Measurements from ENCODE around the gene EIF2B1.
"Not testable (repeated sequence)": the region's sequence is repeated elsewhere in the genome, so short reads cannot be mapped to it uniquely, and the experiment has no call there.

Gene EIF2B1

GRCh38 chr12:123617580-123617979 is 15.9 kb downstream of the EIF2B1 start:
- DNase-seq (ENCODE audit: low read depth, low spot score), result no peak

GRCh38 chr12:123617144-123617543 is 16.3 kb downstream of the EIF2B1 start:
- no peak for DNase-seq (ENCODE audit: low read depth, low spot score)

- DNase-seq (ENCODE audit: low read depth, low spot score), result no peak
Measured at GRCh38 chr12:123614531-123614930, 19.0 kb downstream of the EIF2B1 start.

DNA sequence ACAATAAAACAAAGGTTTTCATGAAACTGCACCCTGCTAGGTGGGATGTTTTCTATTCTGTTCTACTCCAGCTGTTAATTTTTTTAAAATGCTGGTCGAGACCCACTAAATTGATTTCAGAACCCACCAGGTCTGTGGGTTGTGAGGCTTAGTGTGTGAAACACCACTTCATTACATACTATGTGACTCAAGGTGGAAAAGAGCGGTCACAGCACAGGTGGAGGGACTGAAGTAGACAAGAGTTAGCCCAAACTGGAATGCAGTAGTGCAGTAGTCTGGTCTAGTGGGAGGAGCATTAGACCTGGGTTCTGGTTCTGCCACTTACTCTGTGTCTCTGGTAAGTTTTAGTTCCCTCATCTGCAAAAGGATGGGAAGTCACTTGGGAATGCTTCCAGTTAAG is 19.4 kb downstream of the EIF2B1 start:
- DNase-seq (ENCODE audit: low read depth, low spot score), result no peak

- no peak for DNase-seq (ENCODE audit: low read depth, low spot score)
Measured at GRCh38 chr12:123608182-123608581, 25.3 kb downstream of the EIF2B1 start.

GRCh38 chr12:123607756-123608155 is 25.7 kb downstream of the EIF2B1 start:
- no peak for DNase-seq (ENCODE audit: low read depth, low spot score)

DNA sequence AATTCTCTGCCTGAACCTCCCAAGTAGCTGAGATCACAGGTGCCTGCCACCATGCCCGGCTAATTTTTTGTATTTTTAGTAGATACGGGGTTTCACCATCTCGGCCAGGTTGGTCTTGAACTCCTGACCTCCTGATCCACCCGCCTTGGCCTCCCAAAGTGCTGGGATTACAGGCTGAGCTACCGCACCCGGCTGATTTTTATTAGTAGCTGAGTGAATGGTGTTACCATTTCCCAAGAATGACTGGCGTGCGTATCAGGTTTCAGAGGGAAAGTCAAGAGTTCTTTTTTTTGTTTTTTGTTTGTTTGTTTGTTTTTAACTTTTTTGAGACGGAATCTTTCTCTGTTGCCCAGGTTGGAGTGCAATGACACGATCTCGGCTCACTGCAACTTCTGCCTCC is 30.0 kb downstream of the EIF2B1 start:
- DNase-seq (ENCODE audit: low read depth, low spot score), result not testable (repeated sequence)

GRCh38 chr12:123602651-123603195 is 30.8 kb downstream of the EIF2B1 start:
- no peak for DNase-seq (ENCODE audit: low read depth, low spot score)

- peak; percentile 58 for DNase-seq (ENCODE audit: low read depth, low spot score)
Measured at GRCh38 chr12:123601602-123602489, 31.6 kb downstream of the EIF2B1 start, which contains the start of gene DDX55. TSS of gene DDX55 (plus strand) at chr12:123602099. CDS start at chr12:123602149, 50 bp downstream.

DNA sequence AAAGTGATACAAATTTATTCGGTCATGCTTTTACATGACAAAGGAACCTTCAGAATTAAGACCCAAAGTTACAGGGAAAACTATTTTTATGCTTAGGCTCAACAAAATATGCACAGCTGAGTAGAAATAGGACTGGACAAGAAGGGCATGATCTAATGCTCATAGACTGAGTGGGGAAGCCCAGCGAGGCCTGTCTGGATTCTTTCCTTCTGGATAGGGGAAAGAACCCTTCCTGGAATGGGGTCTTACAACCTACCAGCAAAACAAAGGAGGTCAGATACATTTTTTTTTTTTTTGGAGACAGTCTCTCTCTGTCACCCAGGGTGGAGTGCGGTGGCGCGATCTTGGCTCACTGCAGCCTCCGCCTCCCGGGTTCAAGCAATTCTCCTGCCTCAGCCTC is 33.8 kb downstream of the EIF2B1 start:
- DNase-seq (ENCODE audit: low read depth, low spot score), result no peak

DNA sequence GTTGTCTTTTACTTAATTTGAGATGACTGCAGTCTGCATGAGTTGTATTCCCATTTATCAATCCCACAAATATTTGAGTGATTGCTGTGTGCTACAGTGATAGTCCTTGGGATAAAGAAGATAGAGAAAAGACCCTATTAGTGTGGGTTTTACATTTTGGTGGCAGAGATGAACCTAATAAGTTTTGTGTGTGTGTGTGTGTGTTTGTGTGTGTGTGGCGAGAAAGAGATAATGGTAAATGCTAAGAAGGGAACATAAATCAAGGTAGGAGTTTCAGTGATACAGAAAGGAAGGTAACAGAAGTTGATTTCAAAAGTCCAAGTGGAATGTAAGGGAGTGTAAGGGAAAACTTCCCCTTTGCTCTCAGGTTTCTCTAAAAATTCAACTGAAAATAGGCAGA is 34.2 kb downstream of the EIF2B1 start:
- no peak for DNase-seq (ENCODE audit: low read depth, low spot score)

DNA sequence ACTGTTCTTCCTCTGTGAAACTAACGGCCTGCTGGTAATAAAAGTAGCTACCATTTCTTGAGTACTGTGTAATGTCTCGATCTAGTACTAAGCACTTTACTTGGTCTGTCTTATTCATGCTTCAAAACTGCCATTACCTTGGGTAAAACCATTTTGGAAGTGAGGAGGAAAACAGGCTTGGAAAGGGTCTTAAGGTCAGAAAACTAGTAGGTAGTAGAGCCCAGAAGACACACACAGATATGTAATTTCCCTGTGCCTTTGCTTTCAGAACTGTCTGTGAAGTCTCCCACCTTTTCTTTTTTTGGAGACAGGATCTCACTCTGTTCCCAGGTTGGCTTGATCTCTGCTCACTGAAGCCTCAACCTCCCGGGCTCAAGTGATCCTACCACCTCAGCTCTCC is 35.0 kb downstream of the EIF2B1 start:
- no peak for DNase-seq (ENCODE audit: low read depth, low spot score)

- DNase-seq (ENCODE audit: low read depth, low spot score), result no peak
Measured at GRCh38 chr12:123597100-123597499, 36.4 kb downstream of the EIF2B1 start.

DNA sequence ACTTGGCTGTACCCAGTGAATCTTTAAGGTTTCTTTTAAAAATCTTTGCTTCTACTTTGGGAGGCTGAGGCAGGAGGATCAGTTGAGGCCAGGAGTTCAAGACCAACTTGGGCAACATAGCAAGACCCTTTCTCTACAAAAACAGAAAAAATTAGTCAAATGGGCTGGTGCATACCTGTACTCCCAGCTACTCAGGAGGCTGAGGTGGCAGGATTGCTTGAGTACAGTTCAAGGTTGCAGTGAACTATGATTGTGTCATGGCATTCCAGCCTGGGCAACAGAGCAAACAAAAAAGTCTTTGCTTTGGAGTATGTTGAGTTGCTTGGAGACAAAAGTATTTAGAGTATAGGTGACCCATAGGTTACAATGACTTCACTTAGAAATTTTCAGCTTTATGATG is 37.8 kb downstream of the EIF2B1 start:
- no peak for DNase-seq (ENCODE audit: low read depth, low spot score)

DNA sequence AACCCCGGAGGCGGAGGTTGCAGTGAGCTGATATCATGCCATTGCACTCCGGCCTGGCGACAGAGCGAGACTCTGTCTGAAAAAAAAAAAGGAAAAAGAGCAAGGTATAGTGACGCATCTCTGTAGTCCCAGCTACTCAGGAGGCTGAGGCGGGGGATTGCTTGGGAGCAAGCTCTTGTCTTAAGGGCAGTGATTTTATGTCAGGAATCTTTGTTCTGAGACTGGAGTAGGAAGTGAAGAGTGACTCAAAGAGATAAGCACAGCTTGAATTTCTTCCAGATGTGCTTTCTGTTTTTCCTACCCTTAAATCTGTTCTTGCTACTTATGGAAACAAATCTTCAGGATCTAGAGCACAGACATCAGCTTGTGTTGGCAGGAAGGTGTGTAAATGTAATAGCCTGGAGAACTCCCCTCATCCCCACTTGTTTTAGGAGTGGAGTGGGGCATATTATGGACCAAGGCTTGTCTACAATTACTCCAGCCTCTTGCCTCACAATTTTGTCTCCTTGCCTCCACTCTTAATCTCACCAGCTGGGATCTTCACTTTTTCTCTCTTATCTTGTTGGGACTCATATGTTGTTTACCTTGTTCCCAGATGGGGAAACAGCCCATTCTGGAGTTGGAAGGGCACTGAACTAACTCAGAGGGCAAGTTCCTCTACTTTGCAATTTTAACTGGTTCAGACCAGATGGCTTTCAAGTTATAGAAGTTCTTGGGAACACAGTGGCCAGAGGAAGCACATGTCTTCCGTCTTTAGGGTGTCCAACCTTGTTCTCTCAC is 41.6 kb downstream of the EIF2B1 start:
- DNase-seq (ENCODE audit: low read depth, low spot score), result no peak

GRCh38 chr12:123580772-123581171 is 52.7 kb downstream of the EIF2B1 start:
- no peak for DNase-seq (ENCODE audit: low read depth, low spot score)

DNA sequence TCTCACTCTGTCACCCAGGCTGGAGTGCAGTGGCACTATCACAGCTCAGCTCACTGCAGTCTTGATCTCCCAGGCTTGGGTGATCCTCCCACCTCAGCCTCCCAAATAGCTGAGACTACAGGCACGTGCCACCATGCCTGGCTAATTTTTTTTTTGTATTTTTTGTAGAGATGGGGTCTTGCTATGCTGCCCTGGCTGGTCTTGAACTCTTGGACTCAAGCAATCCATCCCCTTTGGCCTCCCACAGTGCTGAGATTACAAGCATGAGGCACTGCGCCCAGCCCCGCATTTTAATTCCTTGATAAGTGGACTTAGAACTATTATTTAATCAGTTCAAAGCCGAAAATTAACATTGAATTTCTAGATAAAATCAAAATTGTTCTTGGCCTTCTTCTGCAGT is 54.7 kb downstream of the EIF2B1 start:
- not testable (repeated sequence) for DNase-seq (ENCODE audit: low read depth, low spot score)

DNA sequence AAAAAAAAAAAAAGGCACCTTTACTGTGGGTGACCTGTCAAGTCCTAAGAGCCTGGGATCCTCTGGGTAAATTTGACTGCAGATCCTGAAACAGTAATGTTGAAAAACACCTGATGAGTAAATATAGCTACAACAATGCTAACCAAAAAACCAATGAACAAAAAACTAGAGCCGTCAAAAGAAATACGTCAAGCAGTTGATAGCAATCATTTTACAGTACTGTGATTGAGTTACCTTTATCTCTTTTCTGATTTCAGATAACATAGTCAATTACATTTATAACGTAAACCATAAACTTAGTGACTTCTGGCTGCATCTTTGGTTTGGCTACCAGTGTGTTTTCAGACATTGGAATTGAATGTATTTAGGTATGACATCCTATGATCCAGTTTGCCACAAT is 55.2 kb downstream of the EIF2B1 start:
- no peak for DNase-seq (ENCODE audit: low read depth, low spot score)

- DNase-seq (ENCODE audit: low read depth, low spot score), result no peak
Measured at GRCh38 chr12:123576611-123577010, 56.9 kb downstream of the EIF2B1 start.

- no peak for DNase-seq (ENCODE audit: low read depth, low spot score)
Measured at GRCh38 chr12:123573870-123574269, 59.6 kb downstream of the EIF2B1 start.

DNA sequence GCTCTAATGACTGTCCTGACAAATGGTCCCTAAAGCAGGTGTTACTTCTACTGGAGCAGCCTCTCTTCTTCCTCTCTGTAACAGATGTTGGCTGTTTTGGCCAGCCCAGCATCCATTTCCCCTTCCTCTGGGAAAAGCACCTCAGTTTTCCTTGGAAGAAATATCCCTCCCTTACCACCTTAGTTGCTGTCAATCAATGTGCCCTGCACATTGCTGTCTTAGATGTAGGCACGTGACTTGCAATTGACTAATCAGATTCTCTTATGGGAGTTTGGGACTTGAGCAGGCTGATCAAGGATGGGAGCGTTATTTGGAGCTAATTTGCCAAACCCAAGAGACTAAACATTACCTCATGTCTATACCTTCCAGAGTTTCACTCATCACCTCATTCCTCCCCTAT is 61.1 kb downstream of the EIF2B1 start:
- no peak for DNase-seq (ENCODE audit: low read depth, low spot score)

GRCh38 chr12:123571343-123571813 is 62.1 kb downstream of the EIF2B1 start:
- peak; percentile 12 for DNase-seq (ENCODE audit: low read depth, low spot score)
